PFSK-1 (cell line): ENCODE results near the gene IFNA5.

ENCODE experiments used
- POLR2AphosphoS5 ChIP-seq: IDR thresholded peaks from 2 replicates; pipeline ENCODE4 v1.6.1; 2012; ENCODE audit warnings: low read depth, mild to moderate bottlenecking, control low read depth, low read length, moderate library complexity
- TAF1 ChIP-seq: IDR thresholded peaks from 2 replicates; pipeline ENCODE4 v1.6.1; 2012; ENCODE audit warnings: low read length, control low read depth, borderline replicate concordance; ENCODE audit not compliant: insufficient read depth

- no peak for TF ChIP-seq TAF1
- no peak for TF ChIP-seq POLR2AphosphoS5
Measured at GRCh38 chr9:21265421-21266189, 39.5 kb downstream of the IFNA5 start.
